Loucy (cell line): Measurements from ENCODE around the gene ALKBH5.

Source experiments
- EZH2phosphoT487 ChIP-seq: fragments of 200-600 bp; IDR thresholded peaks from 2 replicates; pipeline ENCODE4 v1.6.1; 2018; ENCODE audit warnings: antibody characterized with exemption, mild to moderate bottlenecking, moderate library complexity, borderline replicate concordance
- TF ChIP-seq, protein P1 (sequence below): fragments of 200-600 bp; sonication (generic); conservative IDR thresholded peaks from 2 replicates; pipeline ENCODE4 v1.5.1; 2014; ENCODE audit warnings: mild to moderate bottlenecking, antibody characterized with exemption, low read length

- TF ChIP-seq, protein P1, sequence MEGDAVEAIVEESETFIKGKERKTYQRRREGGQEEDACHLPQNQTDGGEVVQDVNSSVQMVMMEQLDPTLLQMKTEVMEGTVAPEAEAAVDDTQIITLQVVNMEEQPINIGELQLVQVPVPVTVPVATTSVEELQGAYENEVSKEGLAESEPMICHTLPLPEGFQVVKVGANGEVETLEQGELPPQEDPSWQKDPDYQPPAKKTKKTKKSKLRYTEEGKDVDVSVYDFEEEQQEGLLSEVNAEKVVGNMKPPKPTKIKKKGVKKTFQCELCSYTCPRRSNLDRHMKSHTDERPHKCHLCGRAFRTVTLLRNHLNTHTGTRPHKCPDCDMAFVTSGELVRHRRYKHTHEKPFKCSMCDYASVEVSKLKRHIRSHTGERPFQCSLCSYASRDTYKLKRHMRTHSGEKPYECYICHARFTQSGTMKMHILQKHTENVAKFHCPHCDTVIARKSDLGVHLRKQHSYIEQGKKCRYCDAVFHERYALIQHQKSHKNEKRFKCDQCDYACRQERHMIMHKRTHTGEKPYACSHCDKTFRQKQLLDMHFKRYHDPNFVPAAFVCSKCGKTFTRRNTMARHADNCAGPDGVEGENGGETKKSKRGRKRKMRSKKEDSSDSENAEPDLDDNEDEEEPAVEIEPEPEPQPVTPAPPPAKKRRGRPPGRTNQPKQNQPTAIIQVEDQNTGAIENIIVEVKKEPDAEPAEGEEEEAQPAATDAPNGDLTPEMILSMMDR, result no peak
- no peak for TF ChIP-seq EZH2phosphoT487
These were observed 2.3 kb upstream of the ALKBH5 start for GRCh38 chr17:18181358-18181757.
